GM19372 (cell line): ENCODE data around the gene SFRP4.

Experiments used
- ATAC-seq: cut with Tn5 transposase; IDR thresholded peaks from one replicate; pipeline ENCODE4 v1.9.1; 2021; ENCODE audit warnings: mild to moderate bottlenecking, low read depth, moderate library complexity; ENCODE audit not compliant: unreplicated experiment

The SFRP4 gene

DNA sequence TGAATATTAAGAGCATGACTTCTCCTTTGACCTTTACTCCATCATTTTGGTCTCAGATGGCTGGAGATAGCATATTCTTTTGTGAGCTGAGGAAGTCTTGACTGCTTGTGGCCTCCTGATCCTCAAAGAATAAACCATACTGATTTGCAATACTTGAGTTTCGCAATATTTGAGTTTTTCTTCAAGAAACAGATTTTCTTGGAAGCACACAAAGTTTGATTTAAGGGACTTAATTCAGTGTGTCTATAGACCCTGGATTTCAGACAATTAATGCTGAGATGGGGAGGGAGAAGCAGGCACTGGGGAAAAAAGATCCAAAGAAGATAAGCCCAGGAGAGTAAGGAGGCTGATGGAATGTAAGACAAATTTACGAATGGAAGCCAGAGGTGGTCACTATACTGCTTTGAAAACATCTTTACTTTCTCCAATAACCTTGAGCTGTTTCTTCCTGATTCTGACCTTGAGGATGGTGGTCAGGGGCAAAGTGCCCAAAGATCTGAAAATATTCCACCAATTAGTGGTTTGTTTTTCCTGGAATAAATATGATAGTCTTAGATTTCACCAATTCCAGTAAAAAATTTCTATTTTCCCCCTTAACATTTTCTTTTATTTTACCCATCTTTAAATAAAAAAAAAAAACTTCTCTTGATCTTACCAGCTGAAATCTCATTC is 11.3 kb upstream of the SFRP4 start:
- no peak for ATAC-seq

DNA sequence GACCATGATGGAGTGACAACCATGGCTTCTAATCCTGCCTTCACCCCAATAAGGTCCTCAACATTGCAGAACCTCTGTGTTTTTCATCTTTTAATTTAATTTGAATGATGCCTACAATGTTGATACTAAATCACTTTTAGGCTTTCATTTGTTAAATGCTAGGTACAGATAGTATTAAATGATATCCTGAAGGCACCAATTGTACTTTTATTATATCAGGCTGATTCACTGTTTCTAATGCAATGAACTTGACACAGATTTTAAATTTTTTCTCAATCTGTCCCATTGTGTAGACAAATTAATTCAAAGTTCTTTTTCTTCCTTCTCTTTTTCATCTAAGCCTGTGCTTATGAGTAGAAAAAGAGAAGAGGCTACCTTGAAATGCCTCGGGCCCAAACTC is 9.0 kb upstream of the SFRP4 start:
- no peak for ATAC-seq

DNA sequence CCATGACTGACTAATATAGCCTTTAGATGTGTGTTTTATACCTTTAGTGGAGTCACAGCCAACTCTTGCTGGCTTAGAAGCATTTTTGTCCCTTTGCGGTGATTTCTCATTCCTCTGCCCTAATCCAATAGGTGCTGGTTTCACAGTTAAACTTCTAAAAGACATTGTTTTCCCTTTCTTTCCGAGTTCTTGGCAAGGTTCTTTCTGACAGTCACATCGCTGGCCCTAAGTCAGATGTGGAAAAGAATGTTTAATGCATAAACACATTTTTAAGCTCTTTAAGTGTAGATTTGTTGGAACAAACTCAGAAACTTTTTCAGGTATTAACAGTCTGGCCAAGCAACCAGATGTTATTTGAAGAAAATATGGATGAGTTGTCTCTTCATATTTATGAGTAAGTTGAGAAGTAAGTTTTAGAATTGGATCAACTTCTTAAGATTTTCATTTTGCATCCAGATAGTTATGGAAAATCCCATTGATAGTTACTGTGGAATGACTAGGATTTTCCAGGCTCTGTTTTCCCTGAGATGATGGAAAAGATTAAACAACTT is 7.9 kb upstream of the SFRP4 start:
- no peak for ATAC-seq

DNA sequence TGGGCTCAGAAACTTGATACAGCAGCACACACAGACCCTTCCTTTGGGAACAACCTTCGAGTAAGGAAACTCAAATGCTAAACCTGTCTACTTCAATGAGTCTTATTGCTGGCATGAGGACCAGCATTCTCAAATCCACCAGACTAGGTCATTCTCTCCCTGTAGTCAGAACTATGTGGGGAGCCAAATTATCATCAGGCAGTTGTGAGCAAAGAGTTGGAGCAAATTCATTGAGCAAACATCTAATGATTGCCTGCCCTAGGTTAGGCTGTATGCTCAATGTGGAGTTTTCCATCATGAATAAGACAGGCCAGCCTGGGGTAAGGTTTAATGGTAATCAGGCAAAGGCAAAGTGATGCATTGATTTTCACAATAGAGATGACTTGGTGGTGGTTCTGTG is 7.4 kb upstream of the SFRP4 start:
- ATAC-seq = no peak

DNA sequence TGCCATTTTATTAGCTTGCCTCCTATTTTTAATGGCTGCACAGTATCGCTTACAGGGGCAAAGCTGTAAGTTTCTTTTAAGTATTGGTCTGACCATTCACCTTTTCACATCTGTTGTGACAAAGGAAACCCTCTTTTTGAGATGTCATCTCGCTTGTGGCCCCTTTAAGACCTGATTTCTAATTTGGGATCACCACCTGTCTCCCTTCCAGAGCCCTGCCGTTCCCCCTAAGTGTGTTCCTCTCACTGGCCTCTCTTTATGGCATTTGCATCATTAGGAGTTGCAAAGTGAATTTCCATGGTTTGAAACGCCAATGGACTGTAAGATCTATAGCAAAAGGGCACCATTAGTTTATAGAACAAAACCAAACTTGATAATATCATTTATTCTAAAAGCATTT is 5.3 kb upstream of the SFRP4 start:
- ATAC-seq = no peak

DNA sequence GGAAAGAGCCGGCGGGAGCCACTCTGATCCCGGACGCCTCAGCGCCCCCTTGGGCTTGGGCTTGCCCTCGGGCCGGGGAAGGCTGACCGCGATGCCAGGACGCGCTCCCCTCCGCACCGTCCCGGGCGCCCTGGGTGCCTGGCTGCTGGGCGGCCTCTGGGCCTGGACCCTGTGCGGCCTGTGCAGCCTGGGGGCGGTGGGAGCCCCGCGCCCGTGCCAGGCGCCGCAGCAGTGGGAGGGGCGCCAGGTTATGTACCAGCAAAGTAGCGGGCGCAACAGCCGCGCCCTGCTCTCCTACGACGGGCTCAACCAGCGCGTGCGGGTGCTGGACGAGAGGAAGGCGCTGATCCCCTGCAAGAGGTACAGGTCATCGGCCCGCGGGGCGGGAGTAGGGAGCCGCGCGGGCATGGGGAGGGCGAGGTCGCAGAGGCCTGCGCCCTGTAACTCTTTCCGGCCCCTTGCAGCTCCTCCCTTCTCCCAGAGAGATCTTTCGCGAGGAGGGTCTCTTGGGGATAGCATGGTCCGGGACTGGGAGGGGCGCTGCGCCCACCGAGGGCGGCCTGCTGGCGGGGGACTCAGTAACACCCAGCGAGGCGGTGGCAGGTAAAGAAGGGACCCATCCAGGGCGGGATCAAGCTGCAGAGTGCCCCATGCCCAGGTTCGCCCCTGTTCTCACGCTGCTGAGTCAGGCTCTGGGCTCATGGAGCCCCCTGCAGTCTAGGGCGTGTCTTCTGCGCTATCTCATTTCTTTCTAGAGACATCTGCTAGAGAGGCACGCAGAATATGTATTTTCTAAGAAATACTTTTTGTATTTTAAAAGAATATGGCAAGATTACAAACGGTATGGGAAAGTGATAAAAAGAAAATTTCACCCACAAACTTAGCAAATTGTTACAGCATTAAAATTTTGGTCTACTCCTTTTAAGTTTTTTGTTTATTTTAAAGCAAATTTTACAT is 4.5 kb upstream of the SFRP4 start:
- no peak for ATAC-seq

DNA sequence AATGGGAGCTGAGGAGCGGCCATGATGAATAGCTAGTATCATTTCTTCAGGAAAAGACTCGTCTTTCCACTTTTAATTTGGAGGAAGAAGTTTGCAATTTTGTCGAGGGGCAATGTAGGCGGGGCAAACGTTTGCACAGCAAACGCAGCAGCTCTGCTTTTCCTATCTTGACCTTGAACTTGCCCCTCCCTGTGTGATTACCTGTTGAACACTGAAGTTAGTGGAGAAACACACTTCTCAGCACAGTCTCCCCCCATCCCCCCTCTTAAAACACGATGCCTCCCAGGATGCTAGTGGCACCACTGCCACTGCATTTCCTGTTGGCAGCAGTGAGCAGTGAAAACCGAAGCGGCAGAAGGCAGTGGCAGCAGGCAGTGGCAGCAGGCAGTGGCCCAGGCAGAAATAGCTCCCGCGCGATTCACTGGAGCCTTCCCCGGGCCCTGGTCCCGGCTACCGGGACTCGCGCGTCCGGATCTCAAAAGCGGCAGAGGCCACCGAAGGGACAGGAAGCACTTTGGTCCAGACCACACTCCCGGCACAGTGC is 3.8 kb upstream of the SFRP4 start, which contains the start of gene EPDR1:
Gene EPDR1, plus strand, starts transcription at position 336 of the 544 bp plus-strand sequence. CDS start 300 bp downstream, outside the sequence.
- no peak for ATAC-seq

DNA sequence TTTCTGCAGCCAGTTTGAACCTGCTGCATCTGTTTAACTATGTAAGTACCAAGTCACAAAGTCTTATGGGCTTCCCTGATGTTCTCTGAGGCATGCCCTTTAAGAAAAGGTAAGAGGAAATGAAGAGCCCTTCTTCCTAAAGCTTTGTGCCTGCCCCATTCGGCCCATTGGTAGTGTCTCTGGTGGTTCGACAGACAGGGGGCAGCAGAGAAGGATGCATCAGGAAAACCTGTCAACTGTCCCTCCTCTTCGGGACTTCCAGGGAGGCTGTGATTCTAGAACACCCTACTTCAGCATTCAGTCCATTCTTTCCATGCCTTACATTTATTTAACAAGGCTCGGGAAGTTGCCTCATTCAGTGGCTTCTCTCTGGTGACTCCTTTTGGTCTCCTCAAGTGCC is 1.9 kb upstream of the SFRP4 start:
- ATAC-seq = no peak

DNA sequence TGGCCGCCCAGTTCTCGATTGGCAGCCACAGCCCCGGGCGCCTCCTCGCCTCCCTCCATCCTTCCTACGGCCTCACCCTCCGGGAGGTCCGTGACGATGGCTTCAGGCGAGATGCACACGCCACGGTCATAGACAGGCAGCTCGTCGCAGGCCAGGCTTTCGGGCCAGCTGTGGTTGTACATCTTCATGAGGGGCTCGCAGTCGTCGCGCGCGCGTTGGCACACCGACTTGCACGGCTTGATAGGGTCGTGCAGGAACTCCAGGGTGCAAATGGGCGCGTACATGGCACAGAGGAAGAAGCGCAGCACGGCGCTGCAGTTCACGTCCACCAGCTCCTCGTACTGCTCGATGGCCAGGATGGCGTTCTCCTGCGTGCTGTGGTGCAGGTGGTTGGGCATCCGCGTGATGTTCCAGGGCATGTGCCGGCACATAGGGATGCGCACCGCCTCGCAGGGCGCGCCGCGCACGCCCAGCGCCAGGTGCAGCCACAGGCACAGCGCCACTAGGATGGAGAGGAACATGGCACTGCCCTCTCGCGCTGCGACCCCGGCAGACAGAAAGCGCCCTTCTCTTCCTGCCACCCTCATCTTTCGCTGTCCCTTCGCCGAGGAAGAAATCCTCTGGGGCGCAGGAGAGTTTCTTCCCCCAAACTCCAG is 472 bp downstream of the SFRP4 start:
- no peak for ATAC-seq

DNA sequence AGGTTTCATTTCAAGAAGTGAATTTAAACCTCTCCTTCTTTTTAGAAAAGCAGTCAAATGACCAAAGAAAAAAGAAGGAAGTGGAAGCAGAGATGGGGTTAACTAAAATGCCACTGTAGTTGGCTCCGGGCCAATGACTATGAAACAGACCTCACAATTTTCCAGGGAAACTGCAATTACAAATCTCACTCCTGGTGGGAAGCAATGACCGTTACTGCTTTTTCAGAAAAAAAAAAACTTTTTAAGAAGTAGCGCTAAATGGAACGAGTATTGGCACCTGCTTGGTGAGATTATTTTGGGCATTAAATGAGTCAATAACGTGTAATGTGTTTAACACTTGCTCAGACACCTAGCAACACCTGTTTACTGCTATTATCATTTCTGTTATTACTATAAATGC is 1.2 kb downstream of the SFRP4 start:
- ATAC-seq = no peak

DNA sequence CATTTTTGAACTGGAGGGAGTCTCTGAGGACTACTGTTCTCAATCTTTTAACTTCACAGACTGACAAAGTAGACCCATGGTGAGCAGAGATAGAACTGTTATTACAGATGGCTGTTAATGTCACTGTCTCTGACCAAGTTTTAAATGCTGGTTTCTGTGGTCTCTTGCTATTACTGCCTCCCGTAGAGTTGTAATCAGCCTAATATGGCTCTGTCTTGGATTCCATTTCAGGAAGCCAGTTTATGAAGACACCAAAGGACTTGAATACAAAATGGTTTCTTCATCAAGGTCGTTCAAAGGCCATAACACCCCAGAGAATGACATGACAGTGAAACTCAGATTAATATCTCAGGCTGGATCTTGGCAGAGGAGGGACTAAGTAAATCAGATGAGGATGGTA is 3.9 kb downstream of the SFRP4 start:
- no peak for ATAC-seq

DNA sequence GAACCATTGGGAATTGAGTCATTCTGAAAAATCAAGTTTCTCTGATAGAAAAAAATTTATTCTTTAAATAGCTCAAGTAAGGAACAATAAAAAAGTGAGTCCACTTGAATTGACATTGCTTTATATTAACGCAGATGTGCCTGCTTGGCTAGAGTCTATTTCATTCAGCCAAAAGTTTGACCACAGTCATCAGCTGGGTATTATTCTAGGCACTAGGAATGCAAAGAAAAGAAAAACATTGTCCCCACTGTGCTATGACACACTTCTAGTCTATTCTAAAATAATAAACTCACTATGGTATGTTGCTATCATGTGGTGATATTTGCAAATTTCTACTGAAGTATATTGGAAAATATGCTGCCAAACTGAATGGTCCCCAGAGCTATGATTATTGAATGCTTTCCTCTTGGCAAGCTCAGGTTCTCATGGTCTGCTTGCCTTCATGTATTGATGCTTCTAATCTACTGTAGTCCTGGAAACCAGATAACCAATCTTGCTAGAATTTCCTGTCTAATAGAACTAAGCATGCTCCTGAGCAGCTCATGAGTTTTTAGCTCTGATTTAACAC is 8.3 kb downstream of the SFRP4 start:
- no peak for ATAC-seq

DNA sequence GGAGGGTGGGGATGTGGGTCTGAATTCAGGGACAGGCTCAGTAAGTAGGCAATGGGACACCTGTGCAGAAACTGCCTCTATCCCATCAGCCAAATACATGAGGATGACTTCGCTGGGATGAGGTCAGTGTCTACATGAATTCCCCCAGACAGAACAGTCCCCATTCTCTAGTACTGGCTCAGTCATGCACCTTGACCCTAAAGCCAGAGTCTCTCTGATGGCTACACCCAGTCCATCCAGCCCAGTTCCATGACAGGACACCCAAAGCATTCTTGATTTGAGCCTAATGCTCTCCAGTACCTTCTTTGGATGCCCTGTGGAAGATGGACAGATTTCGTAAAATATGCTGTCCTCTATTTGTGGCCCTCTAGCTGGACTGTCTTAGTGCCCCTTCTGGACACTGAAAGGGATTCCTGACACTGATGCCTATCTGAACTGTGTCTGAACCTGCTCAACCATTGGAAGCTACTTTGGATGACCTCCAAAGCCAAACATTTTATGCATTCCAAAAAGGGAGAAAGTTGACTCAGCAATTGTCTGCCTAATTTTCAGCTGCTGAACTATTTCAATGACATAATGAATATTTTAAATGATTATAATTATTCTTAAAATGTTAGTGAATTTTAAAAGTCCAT is 14.6 kb downstream of the SFRP4 start:
- no peak for ATAC-seq

DNA sequence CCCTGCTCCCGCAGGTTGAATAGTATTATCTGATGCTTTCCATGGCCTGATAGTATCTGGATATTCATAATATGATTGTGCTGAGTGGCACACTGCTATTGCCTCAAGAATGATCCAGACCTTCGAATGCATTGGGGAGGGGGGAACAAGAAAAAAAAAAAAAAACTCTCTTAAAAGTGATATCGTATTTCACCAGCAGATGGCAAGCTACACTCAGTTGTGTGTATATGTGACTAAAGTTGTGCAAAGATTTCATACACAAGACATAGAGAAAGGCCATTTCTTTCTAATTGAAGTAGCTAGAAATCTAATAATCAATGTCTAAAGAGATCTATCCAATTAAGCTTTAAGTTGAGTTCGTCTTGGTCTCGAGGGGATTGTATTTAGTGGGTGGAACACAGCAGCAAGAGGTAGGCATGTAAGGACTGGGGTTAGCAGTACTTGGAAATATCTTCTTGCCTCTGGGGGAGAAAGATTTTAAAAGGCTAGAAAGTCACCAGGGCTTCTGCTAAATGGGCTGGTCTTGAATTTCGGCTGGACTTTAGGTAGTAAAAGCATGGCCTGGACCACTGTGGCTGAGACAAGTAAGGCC is 15.3 kb downstream of the SFRP4 start:
- no peak for ATAC-seq

DNA sequence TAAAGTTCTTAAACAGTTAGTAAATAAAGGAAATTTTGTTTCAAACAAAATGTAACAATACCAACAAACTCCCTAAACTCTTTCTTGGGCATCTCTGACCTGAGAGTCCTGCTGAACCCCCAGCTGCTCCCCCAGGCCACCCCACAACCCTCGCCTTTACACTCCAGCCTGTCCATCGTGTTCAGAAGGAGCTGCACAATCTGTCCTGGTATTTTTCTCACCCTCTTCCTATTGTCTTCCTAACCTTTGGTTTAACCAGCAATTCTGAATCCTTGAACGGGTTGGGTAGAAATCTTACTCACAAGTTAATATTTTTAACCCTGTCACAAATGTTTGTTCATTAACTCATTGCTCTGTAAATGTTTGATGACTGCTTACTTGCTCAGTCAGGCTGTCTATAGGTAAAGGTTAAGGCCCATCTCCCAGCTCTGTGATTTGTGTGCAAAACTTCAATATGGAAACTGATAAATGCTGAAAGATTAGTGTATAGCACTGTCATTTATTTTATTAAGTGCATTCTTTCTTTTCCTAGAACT is 16.8 kb downstream of the SFRP4 start:
- ATAC-seq = no peak

DNA sequence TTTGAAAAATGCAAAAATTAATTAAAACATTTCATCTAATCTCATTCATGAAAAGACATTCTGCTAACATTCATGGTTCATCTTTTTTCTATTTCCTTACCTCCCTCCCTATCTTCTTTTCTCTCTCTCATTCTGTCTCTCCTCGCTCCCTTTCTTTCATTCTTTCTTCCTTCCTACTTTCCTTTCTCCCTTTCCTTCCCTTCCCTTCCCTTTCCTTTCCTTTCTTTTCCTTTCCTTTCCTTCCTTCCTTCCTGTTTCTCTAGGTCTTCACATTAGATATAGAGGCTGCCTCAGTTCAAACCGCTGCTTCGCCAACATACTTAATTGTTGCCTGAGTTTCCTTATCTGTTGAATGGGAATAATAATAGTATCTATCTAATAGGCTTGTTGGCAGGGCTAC is 21.9 kb downstream of the SFRP4 start:
- no peak for ATAC-seq

DNA sequence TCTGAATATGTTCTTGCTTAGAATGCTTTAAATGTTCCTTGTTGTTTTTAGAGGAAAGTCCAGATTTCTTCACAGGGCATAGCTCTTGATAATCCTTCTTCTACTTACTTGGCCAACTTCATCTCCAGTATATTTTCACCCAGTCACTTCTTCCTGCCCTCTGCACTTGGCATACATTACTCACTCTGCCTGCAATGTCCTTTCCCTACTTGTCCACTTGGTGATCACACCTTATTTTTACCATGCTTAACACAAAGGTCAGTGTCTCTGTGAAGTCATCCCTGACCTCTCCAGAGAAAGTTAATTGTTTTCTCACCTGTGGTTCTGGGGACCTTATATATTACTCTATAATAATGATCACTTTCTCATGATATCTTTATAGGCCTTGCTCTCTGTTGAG is 23.3 kb downstream of the SFRP4 start:
- ATAC-seq = no peak

DNA sequence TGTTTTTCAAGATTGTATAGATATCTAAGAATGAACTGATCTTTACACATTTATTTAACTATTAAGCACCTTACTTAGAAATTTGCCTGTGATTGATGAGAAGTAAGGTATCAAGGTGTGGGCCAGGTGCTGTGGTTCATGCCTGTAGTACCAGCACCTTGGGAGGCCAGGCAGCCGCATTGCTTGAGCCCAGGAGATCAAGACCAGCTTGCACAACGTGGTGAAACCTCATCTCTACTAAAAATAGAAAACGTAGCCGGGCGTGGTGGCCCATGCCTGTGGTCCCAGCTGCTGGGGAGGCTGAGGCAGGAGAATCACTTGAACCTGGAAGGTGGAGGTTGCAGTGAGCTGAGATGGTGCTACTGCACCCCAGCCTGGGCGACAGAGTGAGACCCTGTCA is 34.5 kb downstream of the SFRP4 start:
- ATAC-seq = no peak
